SK-N-SH (cell line): ENCODE measurements around the gene RBMS1.

Experiments used
- CHD2 ChIP-seq: fragments of 150-350 bp; IDR thresholded peaks from 2 replicates; pipeline ENCODE4 v1.6.1; 2018; ENCODE audit warnings: low read length; ENCODE audit not compliant: partially characterized antibody
- CTCF ChIP-seq: fragments of 200-600 bp; sonication (generic); IDR thresholded peaks from 2 replicates; pipeline ENCODE4 v1.6.1; 2017; ENCODE audit warnings: antibody characterized with exemption, mild to moderate bottlenecking, moderate library complexity
- EP300 ChIP-seq, 2 experiments: IDR thresholded peaks; 2 replicates each; pipeline versions ENCODE4 v1.4.0 to v1.6.1; 2012; ENCODE audit warnings: borderline replicate concordance in 1 of 2, low read depth in 1 of 2, low read length in 1 of 2
- FOSL2 ChIP-seq: IDR thresholded peaks from 2 replicates; pipeline ENCODE4 v1.4.0; 2012; ENCODE audit warnings: low read depth, mild to moderate bottlenecking, moderate library complexity, borderline replicate concordance
- GABPA ChIP-seq: IDR thresholded peaks from 2 replicates; pipeline ENCODE4 v1.4.0; 2012; ENCODE audit warnings: low read depth, mild to moderate bottlenecking
- JUND ChIP-seq: IDR thresholded peaks from 2 replicates; pipeline ENCODE4 v1.4.0; 2012
- MEF2A ChIP-seq: IDR thresholded peaks from 2 replicates; pipeline ENCODE4 v1.4.0; 2012; ENCODE audit warnings: low read depth, borderline replicate concordance
- PBX3 ChIP-seq: IDR thresholded peaks from 2 replicates; pipeline ENCODE4; 2012
- POLR2AphosphoS5 ChIP-seq: IDR thresholded peaks from 2 replicates; pipeline ENCODE4 v1.6.1; 2012; ENCODE audit warnings: low read depth, low read length
- RXRA ChIP-seq: IDR thresholded peaks from 2 replicates; pipeline ENCODE4 v1.4.0; 2012; ENCODE audit warnings: low read depth, mild to moderate bottlenecking, borderline replicate concordance
- TAF1 ChIP-seq: IDR thresholded peaks from 2 replicates; pipeline ENCODE4 v1.6.1; 2012; ENCODE audit warnings: low read depth, mild to moderate bottlenecking, low read length, moderate library complexity, borderline replicate concordance
- TCF12 ChIP-seq: IDR thresholded peaks from 2 replicates; pipeline ENCODE4 v1.4.0; 2012
- USF1 ChIP-seq: IDR thresholded peaks from 2 replicates; pipeline ENCODE4 v1.4.0; 2012; ENCODE audit warnings: low read depth, borderline replicate concordance
- TF ChIP-seq, protein P1 (sequence below): IDR thresholded peaks from 2 replicates; pipeline ENCODE4 v1.4.0; 2012; ENCODE audit warnings: low read depth

DNA sequence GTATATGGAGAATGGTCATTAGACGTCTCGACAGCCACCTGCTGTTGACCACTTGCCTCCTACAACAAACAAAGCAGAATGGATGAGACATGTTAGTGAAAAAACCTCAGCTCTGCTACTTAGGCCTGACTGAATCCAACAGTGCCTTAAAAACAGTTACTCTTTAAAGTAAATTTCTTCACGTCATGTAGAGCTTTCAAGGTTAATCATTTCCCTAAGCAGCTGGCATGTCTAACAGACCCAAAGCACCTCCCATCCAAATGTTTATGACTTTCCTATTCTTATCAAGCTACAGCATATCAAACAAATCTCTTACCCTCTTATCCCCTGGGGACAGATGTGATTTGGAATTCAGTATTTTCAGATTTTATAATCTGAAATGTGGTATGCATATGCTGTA lies 218.0 kb downstream of the RBMS1 start:
- no peak for TF ChIP-seq TAF1
- TF ChIP-seq JUND = no peak
- no peak for TF ChIP-seq USF1
- TF ChIP-seq POLR2AphosphoS5 = no peak
- TF ChIP-seq GABPA = no peak
- TF ChIP-seq, protein P1, sequence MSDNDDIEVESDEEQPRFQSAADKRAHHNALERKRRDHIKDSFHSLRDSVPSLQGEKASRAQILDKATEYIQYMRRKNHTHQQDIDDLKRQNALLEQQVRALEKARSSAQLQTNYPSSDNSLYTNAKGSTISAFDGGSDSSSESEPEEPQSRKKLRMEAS = no peak
- no peak for TF ChIP-seq PBX3
- no peak for TF ChIP-seq MEF2A
- no peak for TF ChIP-seq CTCF
- no peak for TF ChIP-seq CHD2
- no peak for TF ChIP-seq EP300 (IDR thresholded peaks at IDR 0.05; ENCODE audit: borderline replicate concordance in 1 of 2, low read depth in 1 of 2, low read length in 1 of 2)
- no peak for TF ChIP-seq FOSL2
- no peak for TF ChIP-seq RXRA
- TF ChIP-seq TCF12 = no peak
